Measurements from ENCODE around the gene MTHFD2L. TPM values are rescaled to one million over a fixed set of nuclear protein-coding genes. Genes with fewer than 3 reads are reported as not detected.
"Not testable (repeated sequence)": the region's sequence is repeated elsewhere in the genome, so short reads cannot be mapped to it uniquely, and the experiment has no call there.

The MTHFD2L gene
- total RNA-seq, 1 experiment from 2014 or later = 7.5 TPM

GRCh38 chr4:74331944-74332343 is 174.0 kb downstream of the MTHFD2L start:
- DNase-seq (ENCODE audit: low read depth, low spot score) = no peak
- in situ Hi-C loops (cut with HindIII; ENCODE audit: low pct_unique_long_range_greater_than_20kb, low sequenced_read_pairs) = no loop called here

GRCh38 chr4:74334636-74335035 is 176.7 kb downstream of the MTHFD2L start:
- DNase-seq (ENCODE audit: low read depth, low spot score) = no peak
- in situ Hi-C loops (cut with HindIII; ENCODE audit: low pct_unique_long_range_greater_than_20kb, low sequenced_read_pairs) = no loop called here

DNA sequence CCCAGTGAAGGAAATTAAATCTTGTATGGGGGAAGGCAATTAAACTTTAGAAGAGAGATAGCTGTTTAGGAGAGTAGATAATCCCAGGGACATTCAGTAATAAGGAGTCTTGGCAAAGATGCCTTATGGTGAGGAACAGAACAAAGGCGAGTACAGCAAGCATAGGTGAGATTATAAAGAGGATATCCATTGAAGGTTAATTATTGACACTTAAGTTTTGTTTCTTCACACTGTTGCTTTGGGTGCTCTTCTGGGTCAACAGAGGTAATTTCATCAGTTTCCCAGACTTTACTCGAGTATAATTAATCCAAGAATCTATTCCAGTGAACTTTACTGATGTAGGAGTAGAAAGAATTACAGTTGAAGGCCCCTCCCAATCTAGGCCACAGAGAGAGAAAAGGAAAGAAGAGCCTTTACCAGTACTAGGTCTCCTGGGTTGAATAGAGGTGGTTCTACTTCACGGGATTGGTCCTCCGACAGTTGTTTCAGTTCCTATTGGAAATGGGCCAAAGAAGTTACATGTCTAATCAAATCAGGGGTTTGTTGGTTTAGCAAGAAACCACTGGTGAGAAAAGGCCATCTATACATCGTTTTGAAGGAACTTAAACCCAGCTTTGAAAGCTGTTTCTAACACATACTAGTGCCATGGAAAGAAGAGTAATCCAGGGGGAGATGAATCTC is 177.6 kb downstream of the MTHFD2L start:
- in situ Hi-C loops (cut with HindIII; ENCODE audit: low pct_unique_long_range_greater_than_20kb, low sequenced_read_pairs) = no loop called here
- DNase-seq (ENCODE audit: low read depth, low spot score) = no peak

- no peak for DNase-seq (ENCODE audit: low read depth, low spot score)
These were observed 180.9 kb downstream of the MTHFD2L start for GRCh38 chr4:74338792-74339333.

GRCh38 chr4:74339501-74339900 is 181.6 kb downstream of the MTHFD2L start:
- DNase-seq (ENCODE audit: low read depth, low spot score) = no peak
- in situ Hi-C loops (cut with HindIII; ENCODE audit: low pct_unique_long_range_greater_than_20kb, low sequenced_read_pairs) = no loop called here

More at GRCh38 chr4:74338792-74339333, 180.9 kb downstream of the MTHFD2L start:
- in situ Hi-C loops (cut with HindIII; ENCODE audit: low pct_unique_long_range_greater_than_20kb, low sequenced_read_pairs) = no loop called here

DNA sequence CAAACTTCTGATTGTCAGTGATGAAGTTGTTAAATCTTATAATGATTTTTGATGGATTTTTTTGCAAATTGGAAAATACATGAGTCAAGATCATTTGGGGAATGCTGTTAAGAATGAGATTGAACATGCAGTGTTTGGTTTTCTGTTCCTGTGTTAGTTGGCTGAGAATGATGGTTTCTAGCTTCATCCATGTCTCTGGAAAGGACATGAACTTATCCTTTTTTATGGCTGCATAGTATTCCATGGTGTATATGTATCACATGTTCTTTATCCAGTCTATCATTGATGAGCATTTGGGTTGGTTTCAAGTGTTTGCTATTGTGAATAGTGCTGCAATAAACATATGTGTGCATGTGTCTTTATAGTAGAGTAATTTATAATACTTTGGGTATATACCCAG is 182.5 kb downstream of the MTHFD2L start:
- in situ Hi-C loops (cut with HindIII; ENCODE audit: low pct_unique_long_range_greater_than_20kb, low sequenced_read_pairs); DNase-seq (ENCODE audit: low read depth, low spot score): not testable (repeated sequence)

GRCh38 chr4:74344031-74344430 is 186.1 kb downstream of the MTHFD2L start:
- no peak for DNase-seq (ENCODE audit: low read depth, low spot score)
- in situ Hi-C loops (cut with HindIII; ENCODE audit: low pct_unique_long_range_greater_than_20kb, low sequenced_read_pairs) = no loop called here

Other genes with a start within 250 kb of the MTHFD2L start
- 0.83 and 1.4 TPM in 2 replicates for gene PF4, start 176.1 kb upstream of the MTHFD2L start, total RNA-seq (2014; rRNA removed; shearing (Covaris generic))
- gene PPBP, start 169.9 kb upstream of the MTHFD2L start, total RNA-seq (2014; rRNA removed; shearing (Covaris generic)) = not detected in 2 replicates
- gene CXCL5, start 159.4 kb upstream of the MTHFD2L start, total RNA-seq (2014; rRNA removed; shearing (Covaris generic)) = not detected in 2 replicates
- gene CXCL3, start 119.4 kb upstream of the MTHFD2L start, total RNA-seq (2014; rRNA removed; shearing (Covaris generic)) = 1.5 and 2.1 TPM in 2 replicates
- 0.53 and 0.61 TPM in 2 replicates for gene CXCL2, start 58.9 kb upstream of the MTHFD2L start, total RNA-seq (2014; rRNA removed; shearing (Covaris generic))
- not detected in 2 replicates for gene EPGN, start 150.4 kb downstream of the MTHFD2L start, total RNA-seq (2014; rRNA removed; shearing (Covaris generic))
- not detected in 2 replicates for gene EREG, start 207.0 kb downstream of the MTHFD2L start, total RNA-seq (2014; rRNA removed; shearing (Covaris generic))

Data from SK-MEL-5 (cell line).